Omental fat pad (tissue), 4 donors: ENCODE results near the gene CHST8. TPM values are rescaled to one million over a fixed set of nuclear protein-coding genes. Genes with fewer than 3 reads are reported as not detected.

Experiments used
- ATAC-seq: fragments of 150-250 bp; one replicate; pipeline ENCODE4 v1.9.1; 2016; ENCODE audit warnings: mild to moderate bottlenecking, moderate library complexity; ENCODE audit not compliant: low FRiP score
- DNase-seq: peaks from one replicate; pipeline ENCODE4 v3.0.0-alpha.2; 2019; ENCODE audit warnings: low spot score
- total RNA-seq, 4 donors: library from RNA; depleted of rRNA; stranded (reverse); fragments of >200 nt; gene quantifications; one replicate each; pipeline ENCODE4 v1.1.0, GENCODE V29; 2016
- TF ChIP-seq, protein P1 (sequence below), 3 donors: fragments of 450-650 bp; IDR thresholded peaks; one replicate each; pipeline ENCODE4 v1.5.1; 2016 to 2017; ENCODE audit warnings: antibody characterized with exemption in 3 of 3, mild to moderate bottlenecking in 3 of 3, moderate library complexity in 2 of 3

CHST8 gene
- total RNA-seq, 4 donors from 2014 or later = 1.3 to 4.8 (median 1.4) TPM; not detected in 1

DNA sequence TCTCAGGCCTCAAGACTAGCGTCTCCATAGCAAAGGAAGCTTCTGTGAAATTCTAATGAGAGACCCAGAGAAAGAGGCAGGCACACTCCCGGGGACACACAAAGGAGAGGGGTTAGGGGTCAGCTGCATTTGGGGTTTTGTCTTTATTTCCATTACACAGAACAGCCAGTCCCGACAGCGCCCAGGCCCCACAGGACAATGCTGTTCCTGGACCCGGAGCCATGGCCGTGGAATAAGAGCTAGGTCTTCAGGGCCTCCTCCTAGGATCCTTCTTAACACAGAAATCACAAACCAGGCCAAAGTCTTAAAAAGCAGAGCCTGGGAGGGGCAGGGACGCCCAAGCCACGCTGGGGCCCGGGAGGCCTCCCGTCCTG, 197.7 kb downstream of the CHST8 start:
- ATAC-seq = no peak
- TF ChIP-seq, protein P1, sequence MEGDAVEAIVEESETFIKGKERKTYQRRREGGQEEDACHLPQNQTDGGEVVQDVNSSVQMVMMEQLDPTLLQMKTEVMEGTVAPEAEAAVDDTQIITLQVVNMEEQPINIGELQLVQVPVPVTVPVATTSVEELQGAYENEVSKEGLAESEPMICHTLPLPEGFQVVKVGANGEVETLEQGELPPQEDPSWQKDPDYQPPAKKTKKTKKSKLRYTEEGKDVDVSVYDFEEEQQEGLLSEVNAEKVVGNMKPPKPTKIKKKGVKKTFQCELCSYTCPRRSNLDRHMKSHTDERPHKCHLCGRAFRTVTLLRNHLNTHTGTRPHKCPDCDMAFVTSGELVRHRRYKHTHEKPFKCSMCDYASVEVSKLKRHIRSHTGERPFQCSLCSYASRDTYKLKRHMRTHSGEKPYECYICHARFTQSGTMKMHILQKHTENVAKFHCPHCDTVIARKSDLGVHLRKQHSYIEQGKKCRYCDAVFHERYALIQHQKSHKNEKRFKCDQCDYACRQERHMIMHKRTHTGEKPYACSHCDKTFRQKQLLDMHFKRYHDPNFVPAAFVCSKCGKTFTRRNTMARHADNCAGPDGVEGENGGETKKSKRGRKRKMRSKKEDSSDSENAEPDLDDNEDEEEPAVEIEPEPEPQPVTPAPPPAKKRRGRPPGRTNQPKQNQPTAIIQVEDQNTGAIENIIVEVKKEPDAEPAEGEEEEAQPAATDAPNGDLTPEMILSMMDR (IDR thresholded peaks at IDR 0.05) = no peak
- DNase-seq = no peak

GRCh38 chr19:33819880-33820781, 198.4 kb downstream of the CHST8 start:
- TF ChIP-seq, protein P1 (IDR thresholded peaks at IDR 0.05) = no peak
- DNase-seq (peak; percentile 56), ATAC-seq (peak; percentile 92)

DNA sequence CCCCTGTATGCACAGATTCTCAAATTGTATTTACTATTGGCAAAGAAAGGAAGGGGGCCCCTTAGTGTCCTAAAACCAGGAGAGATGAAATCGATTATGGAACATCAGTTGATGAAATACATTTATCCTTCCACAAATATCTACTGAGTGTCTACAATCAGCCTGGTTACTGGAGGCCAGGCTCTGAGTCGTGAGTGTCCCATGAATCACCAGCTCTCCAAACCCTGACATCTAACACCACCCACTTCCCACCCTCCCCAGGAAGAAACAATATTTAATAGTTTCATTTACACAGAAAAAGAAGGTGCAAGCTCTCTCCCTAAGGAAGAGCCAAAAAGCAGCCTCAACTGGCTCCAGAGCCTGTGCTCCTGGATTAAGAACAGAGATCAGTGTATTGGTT, 200.1 kb downstream of the CHST8 start:
- ATAC-seq = no peak
- DNase-seq = no peak
- TF ChIP-seq, protein P1 (IDR thresholded peaks at IDR 0.05) = no peak

Other genes with a start within 250 kb of the CHST8 start
- gene CEBPG, start 248.2 kb upstream of the CHST8 start, total RNA-seq = 10 to 100 TPM; 19.4 to 41.1 (median 30.0) TPM
- gene PEPD, start 100.2 kb upstream of the CHST8 start, total RNA-seq = 10 to 100 TPM; 78.9 to 99.3 (median 89.8) TPM
- gene KCTD15, start 174.9 kb downstream of the CHST8 start, total RNA-seq = 10 to 100 TPM; 30.6 to 49.7 (median 38.2) TPM